GM12878 (cell line): ENCODE results near the gene TOB1. TPM values are rescaled to one million over a fixed set of nuclear protein-coding genes. Genes with fewer than 3 reads are reported as not detected.

ENCODE experiments used
- ATF7 ChIP-seq: fragments of 450-650 bp; IDR thresholded peaks from 2 replicates; pipeline ENCODE4 v1.6.1; 2016; ENCODE audit warnings: low read depth, mild to moderate bottlenecking
- BRCA1 ChIP-seq: IDR thresholded peaks from 2 replicates; pipeline ENCODE4 v1.6.1; 2011; ENCODE audit warnings: low read depth, low read length, improper control_type of control experiment
- CREM ChIP-seq: IDR thresholded peaks from 2 replicates; pipeline ENCODE4 v1.6.1; 2014; ENCODE audit warnings: antibody characterized with exemption, low read depth
- CUX1 ChIP-seq: IDR thresholded peaks from 2 replicates; pipeline ENCODE4 v1.6.1; 2012; ENCODE audit warnings: improper control_type of control experiment, low read depth, low read length; ENCODE audit not compliant: insufficient replicate concordance
- E4F1 ChIP-seq: fragments of 450-650 bp; IDR thresholded peaks from 2 replicates; pipeline ENCODE4 v1.6.1; 2018; ENCODE audit warnings: borderline replicate concordance, mild to moderate bottlenecking; ENCODE audit not compliant: partially characterized antibody
- ETV6 ChIP-seq, 2 experiments: fragments of 450-650 bp in 1 of 2; IDR thresholded peaks in 1 of 2; conservative IDR thresholded peaks in 1 of 2; 2 replicates each; pipeline ENCODE4 v1.6.1; 2014; ENCODE audit warnings: antibody characterized with exemption in 1 of 2, borderline replicate concordance in 1 of 2, low read depth in 1 of 2, mild to moderate bottlenecking in 1 of 2, moderate library complexity in 1 of 2
- LARP7 ChIP-seq: fragments of 450-650 bp; IDR thresholded peaks from 2 replicates; pipeline ENCODE4 v1.6.1; 2017; ENCODE audit warnings: mild to moderate bottlenecking
- MTA2 ChIP-seq: fragments of 450-650 bp; IDR thresholded peaks from 2 replicates; pipeline ENCODE4 v1.6.1; 2016; ENCODE audit warnings: low read depth, mild to moderate bottlenecking, moderate library complexity
- NFIC ChIP-seq: IDR thresholded peaks from 2 replicates; pipeline ENCODE4 v1.6.1; 2012; ENCODE audit warnings: low read depth, mild to moderate bottlenecking, inconsistent platforms, low read length, moderate library complexity
- PKNOX1 ChIP-seq: fragments of 450-650 bp; IDR thresholded peaks from 2 replicates; pipeline ENCODE4 v1.6.1; 2016; ENCODE audit warnings: mild to moderate bottlenecking
- POLR2AphosphoS2 ChIP-seq: IDR thresholded peaks from 2 replicates; pipeline ENCODE4 v1.6.1; 2011; ENCODE audit warnings: low read depth, mild to moderate bottlenecking, low read length, improper control_type of control experiment, moderate library complexity
- SMAD5 ChIP-seq: IDR thresholded peaks from 2 replicates; pipeline ENCODE4 v1.6.1; 2016; ENCODE audit warnings: antibody characterized with exemption, low read depth
- STAT1 ChIP-seq: fragments of 450-650 bp; conservative IDR thresholded peaks from 2 replicates; pipeline ENCODE4 v1.6.1; 2014; ENCODE audit warnings: antibody characterized with exemption, mild to moderate bottlenecking
- TCF12 ChIP-seq: IDR thresholded peaks from 2 replicates; pipeline ENCODE4 v1.6.1; 2011; ENCODE audit warnings: low read depth, mild to moderate bottlenecking, low read length
- ZNF274 ChIP-seq: IDR thresholded peaks from one replicate; pipeline ENCODE4 v1.8.0; 2011; ENCODE audit not compliant: insufficient read length, insufficient read depth
- polyA plus RNA-seq, 11 experiments: library from polyadenylated mRNA; depleted of rRNA in 4 of 11; unstranded in 6 of 11; stranded (reverse) in 5 of 11; fragments of >200 nt; fragmentation: Nextera tagmentation in 4 of 11; fragmentation: Illumina TruSeq in 1 of 11; extraction: Ambion mirVana in 4 of 11; extraction: Trizol in 1 of 11; gene quantifications; 1 replicate in 1 of 11; 2 replicates in 10 of 11; pipeline versions ENCODE4 v1.2.1 to v1.2.3, GENCODE V29; 2011 to 2016; ENCODE audit warnings: inconsistent platforms in 2 of 11, missing spikeins in 2 of 11, low read depth in 1 of 11
- total RNA-seq, 4 experiments: library from RNA; depleted of rRNA in 3 of 4; stranded (reverse); fragments of >200 nt in 3 of 4; fragmentation: Illumina TruSeq in 1 of 4; extraction: Trizol in 1 of 4; gene quantifications; 2 replicates each; pipeline versions ENCODE4 v1.2.1 to v1.2.3, GENCODE V29; 2013 to 2021
- TF ChIP-seq, protein P1 (sequence below): fragments of 450-650 bp; formaldehyde crosslinking; IDR thresholded peaks from 2 replicates; pipeline ENCODE4 v1.5.0; 2022; ENCODE audit warnings: mild to moderate bottlenecking, missing genetic modification characterization
- TF ChIP-seq, protein P2 (sequence below): fragments of 450-650 bp; IDR thresholded peaks from 2 replicates; pipeline ENCODE4 v1.6.1; 2017; ENCODE audit warnings: low read depth, mild to moderate bottlenecking, moderate library complexity

TOB1 gene
- total and polyA plus RNA-seq, 10 of the 15 experiments (the other 5 are each of a cell fraction or from before 2014, with no cell fraction given): 5.0 to 32.4 (median 13.7) TPM

- TF ChIP-seq TCF12 (no peak), SMAD5 (0 out of 2 replicates have a peak, but pooled peaks have one; percentile 22), CUX1 (no peak), ETV6 (conservative IDR thresholded peaks at IDR 0.05 in 1 of 2, IDR thresholded peaks at IDR 0.05 in 1 of 2; ENCODE audit: borderline replicate concordance in 1 of 2, low read depth in 1 of 2) (no peak), MTA2 (no peak), ATF7 (no peak), POLR2AphosphoS2 (peak; percentile 45; the same call in 1 of the 2 replicates), STAT1 (no peak), CREM (no peak), E4F1 (no peak), NFIC (no peak), ZNF274 (no peak), LARP7 (peak; percentile 73; the same call in 1 of the 2 replicates), BRCA1 (no peak), PKNOX1 (peak; percentile 87)
- TF ChIP-seq, protein P1, sequence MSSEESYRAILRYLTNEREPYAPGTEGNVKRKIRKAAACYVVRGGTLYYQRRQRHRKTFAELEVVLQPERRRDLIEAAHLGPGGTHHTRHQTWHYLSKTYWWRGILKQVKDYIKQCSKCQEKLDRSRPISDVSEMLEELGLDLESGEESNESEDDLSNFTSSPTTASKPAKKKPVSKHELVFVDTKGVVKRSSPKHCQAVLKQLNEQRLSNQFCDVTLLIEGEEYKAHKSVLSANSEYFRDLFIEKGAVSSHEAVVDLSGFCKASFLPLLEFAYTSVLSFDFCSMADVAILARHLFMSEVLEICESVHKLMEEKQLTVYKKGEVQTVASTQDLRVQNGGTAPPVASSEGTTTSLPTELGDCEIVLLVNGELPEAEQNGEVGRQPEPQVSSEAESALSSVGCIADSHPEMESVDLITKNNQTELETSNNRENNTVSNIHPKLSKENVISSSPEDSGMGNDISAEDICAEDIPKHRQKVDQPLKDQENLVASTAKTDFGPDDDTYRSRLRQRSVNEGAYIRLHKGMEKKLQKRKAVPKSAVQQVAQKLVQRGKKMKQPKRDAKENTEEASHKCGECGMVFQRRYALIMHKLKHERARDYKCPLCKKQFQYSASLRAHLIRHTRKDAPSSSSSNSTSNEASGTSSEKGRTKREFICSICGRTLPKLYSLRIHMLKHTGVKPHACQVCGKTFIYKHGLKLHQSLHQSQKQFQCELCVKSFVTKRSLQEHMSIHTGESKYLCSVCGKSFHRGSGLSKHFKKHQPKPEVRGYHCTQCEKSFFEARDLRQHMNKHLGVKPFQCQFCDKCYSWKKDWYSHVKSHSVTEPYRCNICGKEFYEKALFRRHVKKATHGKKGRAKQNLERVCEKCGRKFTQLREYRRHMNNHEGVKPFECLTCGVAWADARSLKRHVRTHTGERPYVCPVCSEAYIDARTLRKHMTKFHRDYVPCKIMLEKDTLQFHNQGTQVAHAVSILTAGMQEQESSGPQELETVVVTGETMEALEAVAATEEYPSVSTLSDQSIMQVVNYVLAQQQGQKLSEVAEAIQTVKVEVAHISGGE (CRISPR knock-in tag): no peak
- TF ChIP-seq, protein P2, sequence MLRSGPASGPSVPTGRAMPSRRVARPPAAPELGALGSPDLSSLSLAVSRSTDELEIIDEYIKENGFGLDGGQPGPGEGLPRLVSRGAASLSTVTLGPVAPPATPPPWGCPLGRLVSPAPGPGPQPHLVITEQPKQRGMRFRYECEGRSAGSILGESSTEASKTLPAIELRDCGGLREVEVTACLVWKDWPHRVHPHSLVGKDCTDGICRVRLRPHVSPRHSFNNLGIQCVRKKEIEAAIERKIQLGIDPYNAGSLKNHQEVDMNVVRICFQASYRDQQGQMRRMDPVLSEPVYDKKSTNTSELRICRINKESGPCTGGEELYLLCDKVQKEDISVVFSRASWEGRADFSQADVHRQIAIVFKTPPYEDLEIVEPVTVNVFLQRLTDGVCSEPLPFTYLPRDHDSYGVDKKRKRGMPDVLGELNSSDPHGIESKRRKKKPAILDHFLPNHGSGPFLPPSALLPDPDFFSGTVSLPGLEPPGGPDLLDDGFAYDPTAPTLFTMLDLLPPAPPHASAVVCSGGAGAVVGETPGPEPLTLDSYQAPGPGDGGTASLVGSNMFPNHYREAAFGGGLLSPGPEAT: no peak
Measured at GRCh38 chr17:50866950-50867362, 802 bp upstream of the TOB1 start (continued).
